LNCAP (cell line): ENCODE measurements around the gene TOX3.

ENCODE experiments used
- CTCF ChIP-seq: fragments of 450-650 bp; IDR thresholded peaks from 2 replicates; pipeline ENCODE4 v1.5.1; 2017; ENCODE audit warnings: mild to moderate bottlenecking

The TOX3 gene

DNA sequence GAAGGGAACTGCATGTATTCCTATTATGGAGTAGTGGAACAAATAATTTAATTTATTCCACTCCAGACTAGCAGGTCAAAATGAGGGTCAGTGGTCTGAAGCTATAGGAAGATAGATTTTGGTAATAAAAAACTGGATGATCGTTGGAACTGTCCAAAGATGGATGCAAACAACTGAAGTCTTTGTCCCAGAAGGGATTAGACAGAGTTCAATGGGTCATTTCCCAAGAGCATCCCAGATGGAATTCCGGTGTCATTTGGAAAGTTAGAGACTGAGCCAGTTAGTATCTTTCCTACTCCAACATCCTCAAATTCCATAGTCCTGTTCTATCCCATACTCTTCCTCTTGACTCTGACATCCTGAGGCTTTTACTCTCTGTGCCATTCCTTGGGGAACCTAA is 22.8 kb upstream of the TOX3 start:
- no peak for TF ChIP-seq CTCF

- no peak for TF ChIP-seq CTCF
Observed at GRCh38 chr16:52568983-52569690, 22.2 kb upstream of the TOX3 start.

- TF ChIP-seq CTCF = no peak
Observed at GRCh38 chr16:52568495-52568894, 21.6 kb upstream of the TOX3 start.

DNA sequence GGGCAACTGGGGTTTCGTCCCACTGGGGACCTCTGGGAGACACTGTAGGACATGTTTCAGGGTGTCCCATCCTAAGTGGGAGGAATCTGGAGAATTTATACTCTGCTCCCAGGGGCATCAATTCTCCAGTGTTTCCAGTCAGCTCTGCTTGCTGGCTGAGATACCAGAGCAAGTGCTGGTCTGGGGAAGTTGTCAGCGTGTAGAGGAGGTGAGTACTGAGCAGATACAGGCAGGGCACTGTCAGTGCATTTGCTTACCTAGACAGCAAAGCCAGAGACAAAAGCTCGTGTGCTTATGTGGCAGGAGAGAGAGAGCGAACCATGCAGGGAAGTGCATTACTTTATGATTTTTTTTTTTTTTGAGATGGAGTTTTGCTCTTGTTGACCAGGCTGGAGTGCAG is 20.2 kb upstream of the TOX3 start:
- no peak for TF ChIP-seq CTCF

DNA sequence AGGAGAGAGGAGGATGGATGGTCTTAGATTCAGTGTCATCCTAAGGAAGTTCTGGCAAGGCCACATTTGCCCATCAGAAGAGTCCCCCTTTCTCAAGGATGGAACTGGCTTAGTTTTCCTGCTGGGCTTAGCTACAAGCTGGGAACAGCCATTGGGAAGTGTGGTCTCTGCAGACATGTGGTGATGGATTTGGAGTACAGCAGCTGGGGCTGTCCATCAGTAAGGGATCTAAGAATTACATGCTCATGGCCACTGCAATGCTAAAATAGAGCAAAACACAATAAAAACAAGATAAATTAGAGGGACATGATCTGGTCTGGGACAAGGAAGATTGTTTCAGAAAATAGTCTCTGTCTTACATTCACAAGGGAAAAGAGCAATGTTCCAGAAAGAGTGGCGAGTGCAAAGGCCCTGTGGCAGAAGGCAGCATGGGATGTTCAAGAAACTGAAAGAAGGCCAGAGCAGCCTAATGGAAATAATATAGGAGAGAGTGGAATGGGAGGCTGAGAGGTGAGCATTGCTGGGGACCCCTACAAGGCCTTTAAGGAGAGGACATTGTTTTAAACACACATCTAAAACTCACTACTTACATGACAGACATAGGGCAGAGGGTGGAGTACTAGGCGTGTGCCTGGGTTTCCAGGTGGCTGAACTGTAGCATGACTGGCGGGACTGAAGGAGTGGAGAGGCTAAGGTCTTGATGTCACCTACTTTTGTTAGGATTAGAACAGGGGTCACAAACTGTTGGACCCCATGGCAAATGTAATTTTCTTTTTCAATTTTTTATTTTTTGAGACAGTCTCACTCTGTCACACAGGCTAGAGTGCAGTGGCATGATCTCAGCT is 17.0 kb upstream of the TOX3 start:
- TF ChIP-seq CTCF = no peak

- no peak for TF ChIP-seq CTCF
Observed at GRCh38 chr16:52562770-52563169, 15.8 kb upstream of the TOX3 start.

DNA sequence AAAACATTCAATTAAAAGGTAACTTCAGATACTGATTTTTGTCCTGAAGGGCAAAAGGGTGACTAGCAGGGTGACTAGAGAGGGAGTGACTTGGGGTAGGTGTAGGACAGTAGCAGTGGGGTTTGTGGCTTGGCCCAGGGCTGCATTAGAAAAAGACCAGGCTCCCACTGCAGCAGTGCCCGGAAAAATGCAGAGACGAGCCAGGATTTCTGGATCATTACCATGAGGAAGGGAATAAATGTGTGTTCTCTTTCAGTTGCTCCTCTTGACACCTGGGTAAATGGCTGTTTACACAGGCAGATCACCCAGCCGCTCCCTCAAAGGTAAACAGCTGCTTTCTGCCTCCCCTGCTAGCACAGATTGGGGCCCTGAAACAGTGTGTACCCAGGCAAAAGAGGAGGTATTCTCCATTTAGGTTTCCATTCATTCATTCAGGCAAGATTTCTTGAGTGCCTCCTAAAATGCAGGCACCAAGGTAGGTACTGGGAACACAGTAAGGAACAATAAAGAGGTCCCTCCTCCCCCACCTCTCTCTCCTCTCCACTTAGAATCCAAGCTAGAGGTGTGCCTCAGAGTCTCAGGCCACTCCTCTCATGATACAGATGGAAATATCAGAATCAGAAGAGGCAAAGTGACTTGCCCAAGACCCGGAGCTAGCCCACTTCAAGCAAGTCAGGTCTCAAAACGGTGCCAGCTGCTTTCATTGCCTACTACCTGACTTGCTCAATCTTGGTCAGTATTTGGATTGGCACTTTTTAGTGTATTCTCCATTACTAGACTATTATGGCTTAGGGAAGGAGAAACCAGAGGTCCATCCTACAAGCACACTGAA is 15.2 kb upstream of the TOX3 start:
- TF ChIP-seq CTCF = no peak
